ENCODE measurements around the gene KRT3. TPM values are rescaled to one million over a fixed set of nuclear protein-coding genes. Genes with fewer than 3 reads are reported as not detected.

Gene KRT3
- total RNA-seq, 1 experiment from 2014 or later: not detected

- no peak overlapping the region for H3K27ac Mint-ChIP-seq (ENCODE audit: unreplicated experiment)
- no peak for DNase-seq
- H3K4me3 Mint-ChIP-seq (ENCODE audit: low read depth, unreplicated experiment): no peak overlapping the region
- no peak for TF ChIP-seq CTCF (IDR thresholded peaks at IDR 0.05; ENCODE audit: unreplicated experiment)
- no TSS peak for BruUV-seq (replicated peaks)
- intact Hi-C loops (cut with micrococcal nuclease; ENCODE audit: unreplicated experiment): no loop called here
- no peaks in the 10 kb centered on the region for H3K36me3 Mint-ChIP-seq (ENCODE audit: insufficient read depth, unreplicated experiment)
- CTCF ChIA-PET: no interaction called here
- peaks cover 59% of the 10 kb centered on the region for H3K27me3 Mint-ChIP-seq (ENCODE audit: unreplicated experiment)
- H3K9me3 Mint-ChIP-seq (ENCODE audit: low read depth, unreplicated experiment): no peaks in the 10 kb centered on the region
- no peaks in the 10 kb centered on the region for H3K4me1 Mint-ChIP-seq (ENCODE audit: low read depth, unreplicated experiment)
Observed at GRCh38 chr12:52742196-52742580, 53.7 kb downstream of the KRT3 start.

DNA sequence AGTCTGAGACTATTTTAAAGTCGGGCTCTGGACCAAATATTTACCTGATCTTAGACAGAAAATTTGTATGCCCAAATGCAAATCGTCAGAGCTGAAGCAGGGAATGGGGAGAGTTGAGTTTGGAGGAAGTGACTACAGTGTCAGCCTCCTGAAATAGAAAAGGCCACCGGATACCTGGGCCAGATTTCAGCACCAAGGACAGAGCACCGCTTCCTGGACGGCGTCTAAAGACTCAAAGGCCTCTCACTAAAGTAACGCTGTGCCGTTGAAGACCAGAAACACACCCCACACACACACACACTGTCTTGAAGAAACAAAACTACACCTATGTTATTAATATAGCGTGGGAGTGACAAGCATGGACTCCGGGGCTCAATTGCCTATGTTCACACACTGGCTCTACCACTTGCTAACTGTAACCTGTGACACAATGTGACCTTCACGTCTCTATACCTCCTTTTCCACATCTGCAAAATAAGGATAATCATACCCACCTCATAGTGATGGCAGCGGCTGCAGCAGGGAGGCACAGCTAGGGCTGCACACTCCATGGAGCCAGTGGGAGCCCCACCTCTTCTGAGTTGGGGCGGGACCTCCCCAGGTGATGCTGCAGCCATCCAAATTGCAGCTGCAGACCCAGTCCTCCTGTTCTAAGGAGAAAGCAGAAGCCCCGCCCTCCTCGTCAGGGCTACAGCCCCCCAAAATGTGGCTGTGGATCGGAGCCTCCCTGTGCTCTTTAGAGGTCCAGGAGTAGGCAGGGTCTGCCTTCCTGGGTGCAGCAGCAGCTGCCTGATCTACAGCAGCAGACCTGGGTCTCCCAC, 54.3 kb downstream of the KRT3 start:
- intact Hi-C loops (cut with micrococcal nuclease; ENCODE audit: unreplicated experiment): no loop called here
- Mint-ChIP-seq H3K9me3 (ENCODE audit: low read depth, unreplicated experiment) (no peaks in the 10 kb centered on the region), H3K36me3 (ENCODE audit: insufficient read depth, unreplicated experiment) (no peaks in the 10 kb centered on the region), H3K4me1 (ENCODE audit: low read depth, unreplicated experiment) (no peaks in the 10 kb centered on the region), H3K27me3 (ENCODE audit: unreplicated experiment) (peaks cover 59% of the 10 kb centered on the region), H3K27ac (ENCODE audit: unreplicated experiment) (no peak overlapping the region), H3K4me3 (ENCODE audit: low read depth, unreplicated experiment) (no peak overlapping the region)
- CTCF ChIA-PET: no interaction called here
- BruUV-seq (replicated peaks): no TSS peak
- TF ChIP-seq CTCF (IDR thresholded peaks at IDR 0.05; ENCODE audit: unreplicated experiment): no peak
- peak; percentile 67 for DNase-seq

- no peak for DNase-seq
Observed at GRCh38 chr12:52740584-52740983, 55.3 kb downstream of the KRT3 start.

DNA sequence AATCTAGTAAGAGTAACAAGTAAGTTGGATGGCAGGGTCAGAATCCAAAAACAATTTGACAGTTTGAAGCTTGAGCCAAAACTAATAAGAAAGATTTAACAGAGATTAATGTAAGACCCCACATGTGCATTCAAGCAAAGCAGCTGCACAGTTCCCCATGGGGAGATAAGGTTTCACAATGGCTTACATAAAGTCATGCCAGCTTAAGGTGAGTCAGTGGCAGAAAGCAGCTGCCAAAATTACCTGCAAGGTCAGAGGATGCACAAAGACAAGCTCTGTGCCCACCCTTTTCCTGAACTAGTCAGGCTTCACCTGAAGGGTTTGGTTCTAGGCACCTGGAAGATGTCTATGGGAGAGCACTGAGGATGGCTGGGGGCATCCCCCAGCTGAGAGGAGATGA, 56.0 kb downstream of the KRT3 start:
- H3K27ac Mint-ChIP-seq (ENCODE audit: unreplicated experiment): no peak overlapping the region
- H3K9me3 Mint-ChIP-seq (ENCODE audit: low read depth, unreplicated experiment): no peaks in the 10 kb centered on the region
- CTCF ChIA-PET: no interaction called here
- no peak for TF ChIP-seq CTCF (IDR thresholded peaks at IDR 0.05; ENCODE audit: unreplicated experiment)
- intact Hi-C loops (cut with micrococcal nuclease; ENCODE audit: unreplicated experiment): no loop called here
- H3K36me3 Mint-ChIP-seq (ENCODE audit: insufficient read depth, unreplicated experiment): no peaks in the 10 kb centered on the region
- no peak for DNase-seq
- H3K4me3 Mint-ChIP-seq (ENCODE audit: low read depth, unreplicated experiment): no peak overlapping the region
- no TSS peak for BruUV-seq (replicated peaks)
- no peaks in the 10 kb centered on the region for H3K4me1 Mint-ChIP-seq (ENCODE audit: low read depth, unreplicated experiment)
- H3K27me3 Mint-ChIP-seq (ENCODE audit: unreplicated experiment): peaks cover 59% of the 10 kb centered on the region

More at GRCh38 chr12:52740584-52740983, 55.3 kb downstream of the KRT3 start:
- Mint-ChIP-seq H3K27ac (ENCODE audit: unreplicated experiment) (no peak overlapping the region), H3K4me3 (ENCODE audit: low read depth, unreplicated experiment) (no peak overlapping the region), H3K4me1 (ENCODE audit: low read depth, unreplicated experiment) (no peaks in the 10 kb centered on the region), H3K36me3 (ENCODE audit: insufficient read depth, unreplicated experiment) (no peaks in the 10 kb centered on the region), H3K9me3 (ENCODE audit: low read depth, unreplicated experiment) (no peaks in the 10 kb centered on the region), H3K27me3 (ENCODE audit: unreplicated experiment) (peaks cover 59% of the 10 kb centered on the region)
- intact Hi-C loops (cut with micrococcal nuclease; ENCODE audit: unreplicated experiment): no loop called here
- CTCF ChIA-PET: no interaction called here
- no peak for TF ChIP-seq CTCF (IDR thresholded peaks at IDR 0.05; ENCODE audit: unreplicated experiment)
- BruUV-seq (replicated peaks): no TSS peak

Other genes with a start within 250 kb of the KRT3 start
- not detected in 2 replicates for gene KRT71, start 243.0 kb downstream of the KRT3 start, total RNA-seq (2022)
- not detected in 2 replicates for gene KRT74, start 222.3 kb downstream of the KRT3 start, total RNA-seq (2022)
- not detected in 2 replicates for gene KRT72, start 194.7 kb downstream of the KRT3 start, total RNA-seq (2022)
- not detected in 2 replicates for gene KRT73, start 177.6 kb downstream of the KRT3 start, total RNA-seq (2022)
- not detected in 2 replicates for gene KRT2, start 143.9 kb downstream of the KRT3 start, total RNA-seq (2022)
- gene KRT1, start 115.7 kb downstream of the KRT3 start, total RNA-seq (2022): not detected in 2 replicates
- not detected in 2 replicates for gene KRT77, start 92.6 kb downstream of the KRT3 start, total RNA-seq (2022)
- not detected in 2 replicates for gene KRT76, start 18.8 kb downstream of the KRT3 start, total RNA-seq (2022)
- gene KRT4, start 18.0 kb upstream of the KRT3 start, total RNA-seq (2022): not detected in 2 replicates
- gene KRT79, start 38.2 kb upstream of the KRT3 start, total RNA-seq (2022): 0.24 TPM in 1 of 2 replicates, not detected in the other
- 0.59 and 0.69 TPM in 2 replicates for gene KRT78, start 52.9 kb upstream of the KRT3 start, total RNA-seq (2022)
- gene KRT8, start 109.0 kb upstream of the KRT3 start, total RNA-seq (2022): 2,474 and 2,821 TPM in 2 replicates
- 1,777 and 1,816 TPM in 2 replicates for gene KRT18, start 153.0 kb upstream of the KRT3 start, total RNA-seq (2022)
- gene EIF4B, start 210.3 kb upstream of the KRT3 start, total RNA-seq (2022): 242 and 272 TPM in 2 replicates